A549 (cell line): ENCODE measurements around the gene TMEM200A. TPM values are rescaled to one million over a fixed set of nuclear protein-coding genes. Genes with fewer than 3 reads are reported as not detected.

Experiments
- ATAC-seq, 2 experiments: fragments of 200-7000 bp in 1 of 2; fragments of >200 bp in 1 of 2; cut with Nextera tagmentation in 1 of 2; cut with Tn5 transposase in 1 of 2; 3 replicates each; pipeline versions ENCODE4 v1.8.0 to v1.9.1; 2018 to 2020; ENCODE audit warnings: mild to moderate bottlenecking in 1 of 2, moderate library complexity in 1 of 2
- CTCF ChIA-PET: fragments of 300-600 bp; sonication (Branson Sonifier 250); formaldehyde crosslinking; extraction: SDS; loops from one replicate; lab custom pipeline; 2021; ENCODE audit warnings: antibody characterized with exemption, inconsistent platforms; lab: Yijun Ruan, JAX
- POLR2A ChIA-PET: fragments of 350-600 bp; formaldehyde crosslinking; extraction: SDS; loops from one replicate; lab custom pipeline; 2021; ENCODE audit warnings: antibody characterized with exemption, inconsistent platforms; lab: Yijun Ruan, JAX
- DNase-seq, 2 experiments: peaks; one replicate each; pipeline versions ENCODE4 v3.0.0 to v3.0.0-alpha.2; 2011 to 2016; ENCODE audit warnings: low read depth in 1 of 2, low spot score in 1 of 2
- FAIRE-seq: peaks from 2 replicates; lab custom pipeline; 2011; peaks lifted over from hg19 to GRCh38; lab: Jason Lieb, UNC
- H3K27ac ChIP-seq, 2 experiments: fragments of >200 bp; sonication (Bioruptor Twin); formaldehyde crosslinking; 3 replicates each; pipeline ENCODE4 v1.5.1; 2016 to 2017
- H3K4me1 ChIP-seq: fragments of >200 bp; sonication (Bioruptor Twin); formaldehyde crosslinking; 3 replicates; pipeline ENCODE4 v1.6.1; 2016
- H3K4me2 ChIP-seq: fragments of >200 bp; sonication (Bioruptor Twin); formaldehyde crosslinking; 3 replicates; pipeline ENCODE4 v1.6.1; 2016
- H3K4me3 ChIP-seq: fragments of >200 bp; sonication (Bioruptor Twin); formaldehyde crosslinking; 3 replicates; pipeline ENCODE4 v1.5.1; 2016
- H3K9me3 ChIP-seq: fragments of >200 bp; sonication (Bioruptor Twin); formaldehyde crosslinking; 3 replicates; pipeline ENCODE4 v1.6.1; 2016
- BCL3 ChIP-seq: fragments of >200 bp; sonication (Bioruptor Twin); formaldehyde crosslinking; IDR thresholded peaks from 3 replicates; pipeline ENCODE4 v1.6.1; 2016
- CHD2 ChIP-seq: fragments of 150-350 bp; IDR thresholded peaks from 2 replicates; pipeline ENCODE4 v1.6.1; 2014; ENCODE audit warnings: low read length; ENCODE audit not compliant: partially characterized antibody
- CHD4 ChIP-seq: fragments of 200-600 bp; sonication (generic); IDR thresholded peaks from 2 replicates; pipeline ENCODE4 v1.6.1; 2016; ENCODE audit warnings: antibody characterized with exemption, mild to moderate bottlenecking, borderline replicate concordance
- FOSL2 ChIP-seq, 2 experiments: fragments of 450-650 bp in 1 of 2; fragments of >200 bp in 1 of 2; sonication (Bioruptor Twin) in 1 of 2; formaldehyde crosslinking; IDR thresholded peaks; 2 replicates each; pipeline versions ENCODE4 v1.5.0 to v1.6.1; 2016 to 2020; ENCODE audit warnings: mild to moderate bottlenecking in 1 of 2, moderate library complexity in 1 of 2
- JUN ChIP-seq, 2 experiments: fragments of >200 bp; sonication (Bioruptor Twin); formaldehyde crosslinking; IDR thresholded peaks; 2 replicates in 1 of 2; 3 replicates in 1 of 2; pipeline ENCODE4 v1.6.1; 2016 to 2017
- JUNB ChIP-seq: fragments of >200 bp; sonication (Bioruptor Twin); formaldehyde crosslinking; IDR thresholded peaks from 2 replicates; pipeline ENCODE4 v1.6.1; 2016
- MAX ChIP-seq: IDR thresholded peaks from 2 replicates; pipeline ENCODE4 v1.6.1; 2012
- MYC ChIP-seq: IDR thresholded peaks from 2 replicates; pipeline ENCODE4 v1.6.1; 2012; ENCODE audit warnings: mild to moderate bottlenecking, inconsistent platforms, low read length, improper control_type of control experiment, borderline replicate concordance
- PBX3 ChIP-seq: IDR thresholded peaks from 2 replicates; pipeline ENCODE4 v1.6.1; 2012
- RAD21 ChIP-seq, 2 experiments: fragments of >200 bp in 1 of 2; sonication (Bioruptor Twin) in 1 of 2; formaldehyde crosslinking in 1 of 2; IDR thresholded peaks in 1 of 2; conservative IDR thresholded peaks in 1 of 2; 2 replicates in 1 of 2; 3 replicates in 1 of 2; pipeline ENCODE4 v1.6.1; 2012 to 2018; ENCODE audit warnings: inconsistent platforms in 1 of 2
- REST ChIP-seq: fragments of 200-600 bp; sonication (generic); IDR thresholded peaks from 2 replicates; pipeline ENCODE4 v1.6.1; 2016; ENCODE audit warnings: antibody characterized with exemption, mild to moderate bottlenecking, moderate library complexity
- SMC3 ChIP-seq: fragments of >200 bp; sonication (Bioruptor Twin); formaldehyde crosslinking; IDR thresholded peaks from 3 replicates; pipeline ENCODE4 v1.6.1; 2018; ENCODE audit warnings: inconsistent platforms
- WGBS: methylation state at CpG from one replicate; pipeline ENCODE4 v1.1.6; 2017; ENCODE audit errors: missing lambda C conversion rate; 5-methylcytosine and 5-hydroxymethylcytosine counted together
- polyA plus RNA-seq, 4 experiments: library from polyadenylated mRNA; depleted of rRNA in 3 of 4; stranded (reverse); fragments of >200 nt; fragmentation: RNase III in 1 of 4; extraction: RNeasy Plus Mini Kit Qiagen cat#74134 plus additional on column Dnase treatment in 1 of 4; gene quantifications; 2 replicates in 3 of 4; 3 replicates in 1 of 4; pipeline ENCODE4 v1.2.3, GENCODE V29; 2011 to 2017
- TF ChIP-seq, protein P1 (sequence below): fragments of 150-350 bp; IDR thresholded peaks from 2 replicates; pipeline ENCODE4 v1.6.1; 2014; ENCODE audit warnings: low read depth, mild to moderate bottlenecking, low read length
- TF ChIP-seq, protein P2 (sequence below): fragments of >200 bp; sonication (Bioruptor Twin); formaldehyde crosslinking; IDR thresholded peaks from 2 replicates; pipeline ENCODE4 v1.6.1; 2016

Gene TMEM200A
- polyA plus RNA-seq, 2 of the 4 experiments (the other 2 are of a cell fraction): 0.03 TPM; not detected in 1

- TF ChIP-seq REST: no peak
- no peak for TF ChIP-seq PBX3
- TF ChIP-seq, protein P1, sequence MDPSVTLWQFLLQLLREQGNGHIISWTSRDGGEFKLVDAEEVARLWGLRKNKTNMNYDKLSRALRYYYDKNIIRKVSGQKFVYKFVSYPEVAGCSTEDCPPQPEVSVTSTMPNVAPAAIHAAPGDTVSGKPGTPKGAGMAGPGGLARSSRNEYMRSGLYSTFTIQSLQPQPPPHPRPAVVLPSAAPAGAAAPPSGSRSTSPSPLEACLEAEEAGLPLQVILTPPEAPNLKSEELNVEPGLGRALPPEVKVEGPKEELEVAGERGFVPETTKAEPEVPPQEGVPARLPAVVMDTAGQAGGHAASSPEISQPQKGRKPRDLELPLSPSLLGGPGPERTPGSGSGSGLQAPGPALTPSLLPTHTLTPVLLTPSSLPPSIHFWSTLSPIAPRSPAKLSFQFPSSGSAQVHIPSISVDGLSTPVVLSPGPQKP: no peak
- no peak for TF ChIP-seq MAX
- no peak for TF ChIP-seq SMC3
- no peak for TF ChIP-seq BCL3
- TF ChIP-seq RAD21 (conservative IDR thresholded peaks at IDR 0.05 in 1 of 2, IDR thresholded peaks at IDR 0.05 in 1 of 2): no peak
- no peak for TF ChIP-seq CHD2
- no peak for TF ChIP-seq FOSL2 (IDR thresholded peaks at IDR 0.05)
- no peak for TF ChIP-seq FOSL2 (CRISPR knock-in tag; IDR thresholded peaks at IDR 0.05)
Measured at GRCh38 chr6:130381459-130382380, 15.9 kb downstream of the TMEM200A start (continued).

- 31% methylated on average over 9 of the region's 9 CpGs for WGBS
- ChIA-PET CTCF (no interaction called here), POLR2A (no interaction called here)
- Histone ChIP-seq H3K4me2 (no peak overlapping the region), H3K27ac (no peak overlapping the region), H3K9me3 (no peaks in the 10 kb centered on the region), H3K4me3 (no peak overlapping the region), H3K4me1 (no peaks in the 10 kb centered on the region)
- FAIRE-seq: no peak
- ATAC-seq: no peak
- no peak for TF ChIP-seq JUN (IDR thresholded peaks at IDR 0.05)
- TF ChIP-seq, protein P2, sequence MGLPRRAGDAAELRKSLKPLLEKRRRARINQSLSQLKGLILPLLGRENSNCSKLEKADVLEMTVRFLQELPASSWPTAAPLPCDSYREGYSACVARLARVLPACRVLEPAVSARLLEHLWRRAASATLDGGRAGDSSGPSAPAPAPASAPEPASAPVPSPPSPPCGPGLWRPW: no peak
- no peak for TF ChIP-seq JUNB
- TF ChIP-seq MYC: no peak
- no peak for TF ChIP-seq CHD4
- no peak for DNase-seq
Measured at GRCh38 chr6:130382872-130383490, 17.2 kb downstream of the TMEM200A start.
